GM21381 (cell line): ENCODE results near the gene ATE1.
"Not testable (repeated sequence)": the region's sequence is repeated elsewhere in the genome, so short reads cannot be mapped to it uniquely, and the experiment has no call there.

Source experiments
- ATAC-seq: cut with Tn5 transposase; IDR thresholded peaks from one replicate; pipeline ENCODE4 v1.9.1; 2021; ENCODE audit warnings: mild to moderate bottlenecking, moderate library complexity; ENCODE audit not compliant: unreplicated experiment

ATE1 gene

DNA sequence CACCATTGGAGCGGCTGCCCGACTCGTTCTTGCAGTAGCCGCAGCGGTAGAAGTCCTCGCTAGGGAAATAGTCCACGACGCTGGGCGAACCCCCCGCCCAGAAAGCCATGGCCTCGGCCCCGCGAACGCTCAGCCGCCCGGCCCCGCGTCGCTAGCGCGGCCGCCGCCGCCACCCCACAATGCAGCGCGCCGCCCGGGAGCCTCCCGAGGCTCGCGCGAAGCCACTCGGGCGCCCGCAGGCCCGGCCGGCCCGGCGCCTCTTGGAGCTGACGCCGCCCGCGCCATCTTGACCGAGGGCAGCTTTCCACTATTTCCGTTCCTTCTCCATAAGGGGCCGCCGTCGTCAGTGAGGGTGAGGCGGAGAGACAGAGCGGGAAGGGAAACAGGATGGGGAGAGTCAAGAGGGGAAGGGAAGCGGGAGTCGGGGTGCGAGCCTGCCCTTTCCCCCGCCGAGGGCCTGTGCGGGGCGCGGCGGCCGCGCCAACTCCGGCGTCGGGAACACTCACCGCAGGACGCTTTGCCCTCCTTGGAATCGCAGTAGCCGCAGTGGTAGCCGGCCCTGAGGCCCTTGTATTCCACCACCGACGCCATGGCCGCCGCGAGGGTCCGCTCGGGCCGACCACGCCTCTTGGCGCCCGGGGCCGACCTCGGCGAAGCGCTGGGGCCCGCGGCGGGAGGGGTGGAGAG is at the start of gene ATE1:
ATE1 (minus strand) TSS at position 191 of the 687 bp plus-strand sequence; CDS start at position 109, 82 bp downstream.
- ATAC-seq = peak; percentile 86

DNA sequence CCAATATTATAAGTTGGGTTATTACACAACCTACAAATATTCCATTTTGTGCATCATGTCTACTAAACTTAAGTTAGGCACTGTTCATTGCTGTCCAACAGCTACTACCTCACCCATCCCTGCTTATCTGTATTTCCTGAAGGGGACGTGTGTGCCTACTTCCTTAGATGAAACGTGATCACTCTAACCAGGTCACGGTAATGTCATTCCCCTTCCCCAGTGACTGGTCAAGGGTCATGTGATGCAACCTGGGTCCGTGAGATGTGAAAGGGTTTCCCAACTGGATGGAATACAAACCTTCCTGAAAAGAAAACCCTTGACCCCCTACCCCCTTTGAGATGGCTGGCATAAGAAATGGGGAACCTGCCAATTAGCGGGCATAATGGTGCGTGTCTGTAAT is 48.8 kb upstream of the ATE1 start:
- ATAC-seq = no peak

DNA sequence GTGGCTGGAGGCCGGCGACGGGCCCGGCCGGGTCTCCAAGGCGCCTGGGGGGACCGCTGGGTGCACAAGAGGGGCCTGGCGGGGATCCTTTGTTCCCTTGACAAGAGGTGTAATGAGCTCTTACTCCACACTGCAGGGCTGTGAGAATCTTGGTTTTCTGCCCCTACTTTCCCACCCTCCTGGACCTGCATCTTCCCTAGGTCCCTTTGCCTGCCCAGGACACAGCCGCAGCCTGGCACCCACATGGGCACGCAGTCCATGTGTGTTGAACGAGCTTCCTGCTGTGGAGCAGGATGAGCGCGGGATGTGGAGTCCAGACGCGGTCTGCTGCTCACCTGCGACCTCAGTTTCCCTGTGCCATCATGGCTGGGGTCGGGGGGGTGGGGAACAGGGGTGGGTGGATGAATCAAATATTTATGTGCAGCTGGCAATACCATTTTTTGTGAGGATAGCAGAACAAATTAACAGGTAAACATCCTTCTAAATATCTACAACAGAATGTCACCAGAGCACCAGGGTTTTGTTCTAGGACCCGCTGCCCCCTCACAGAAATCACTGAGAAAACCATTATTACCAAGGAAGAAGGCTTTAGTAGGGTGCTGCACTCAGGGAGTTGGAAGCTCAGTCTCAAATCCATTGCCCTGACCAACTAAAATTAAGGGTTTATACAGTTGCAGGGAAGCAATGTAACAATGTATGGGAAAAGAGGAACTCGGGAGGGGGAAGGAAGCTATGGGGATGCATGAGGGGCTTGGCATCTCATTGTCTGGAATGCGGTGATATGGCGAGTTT is 47.7 kb upstream of the ATE1 start:
- ATAC-seq = peak; percentile 6

DNA sequence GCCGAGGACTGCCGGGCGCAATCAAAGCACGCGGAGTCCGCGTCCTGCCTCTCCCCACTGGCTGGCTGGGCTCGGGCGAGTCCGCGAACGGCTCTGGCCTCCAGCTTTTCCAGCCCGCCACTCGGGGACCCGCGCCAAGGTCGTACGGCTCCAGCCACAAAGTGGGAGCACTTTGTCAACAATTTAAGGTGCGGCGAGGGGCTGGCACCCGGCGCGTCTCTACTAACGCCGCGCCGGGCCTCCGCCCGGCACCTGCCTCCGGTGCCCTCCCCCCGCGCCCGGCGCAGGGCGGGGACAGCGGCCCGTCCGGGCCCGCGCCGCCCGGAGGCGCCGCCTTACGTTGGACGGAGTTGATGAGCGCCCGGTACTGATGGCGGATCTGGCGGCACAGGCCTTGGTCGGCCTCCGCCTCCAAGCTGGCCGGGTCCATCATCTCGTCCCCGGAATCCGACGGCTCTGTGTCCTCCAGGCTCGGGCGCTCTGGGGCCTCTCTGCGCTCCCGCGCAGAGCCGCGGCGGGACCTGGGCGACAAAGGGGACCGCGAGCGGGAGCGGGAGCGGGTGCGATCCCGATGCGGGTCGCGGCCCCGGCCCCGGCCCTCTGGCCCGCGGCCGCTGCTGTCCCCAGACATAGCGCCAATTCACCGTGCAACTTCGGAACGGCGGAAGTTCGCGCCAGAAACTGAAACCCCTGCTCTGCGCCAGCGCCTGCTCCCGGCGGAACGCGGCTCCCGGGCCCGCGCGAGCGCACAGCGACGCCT is 46.9 kb upstream of the ATE1 start, which contains the start of gene NSMCE4A:
NSMCE4A (minus strand) TSS at position 683 of the 760 bp plus-strand sequence; CDS start at position 631, 52 bp downstream.
- peak; percentile 82 for ATAC-seq

DNA sequence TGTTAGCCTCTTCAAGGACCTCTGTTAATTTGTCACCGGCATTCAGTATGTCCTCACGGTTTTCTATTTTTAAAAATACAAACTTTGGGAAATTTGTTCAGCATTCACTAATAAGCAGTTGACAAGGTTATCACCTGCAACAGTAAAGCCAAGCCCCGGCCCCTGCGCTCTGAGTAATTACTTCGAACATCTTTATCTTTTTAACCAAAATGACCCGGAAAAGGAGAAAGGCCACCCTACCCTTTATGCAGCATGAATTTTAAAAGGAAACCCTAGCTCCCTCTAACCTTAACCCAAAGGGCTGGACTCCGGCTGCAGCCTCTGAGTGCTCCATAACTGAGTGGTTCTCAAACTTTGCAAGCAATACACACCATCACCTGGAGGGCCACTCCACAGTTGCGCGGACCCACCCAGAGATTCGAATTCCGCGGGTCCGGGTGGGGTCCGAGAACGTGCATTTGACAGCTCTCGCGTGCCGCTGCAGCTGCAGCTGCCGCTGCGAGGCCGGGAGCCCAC is 46.2 kb upstream of the ATE1 start:
- ATAC-seq = peak; percentile 19

DNA sequence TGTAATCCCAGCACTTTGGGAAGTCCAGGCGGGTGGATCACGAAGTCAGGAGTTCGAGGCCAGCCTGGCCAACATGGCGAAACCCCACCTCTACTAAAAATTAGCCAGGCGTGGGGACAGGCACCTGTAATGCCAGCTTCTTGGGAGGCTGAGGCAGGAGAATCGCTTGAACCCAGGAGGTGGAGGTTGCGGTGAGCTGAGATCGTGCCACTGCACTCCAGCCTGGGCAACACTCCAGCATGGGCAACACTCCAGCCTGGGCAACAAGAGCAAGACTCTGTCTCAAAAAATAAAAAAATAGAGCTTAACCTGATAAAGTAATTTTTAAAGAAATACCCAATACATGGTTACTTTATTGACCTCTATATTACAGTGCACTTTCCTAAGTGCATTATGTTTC is 41.3 kb upstream of the ATE1 start:
- not testable (repeated sequence) for ATAC-seq

DNA sequence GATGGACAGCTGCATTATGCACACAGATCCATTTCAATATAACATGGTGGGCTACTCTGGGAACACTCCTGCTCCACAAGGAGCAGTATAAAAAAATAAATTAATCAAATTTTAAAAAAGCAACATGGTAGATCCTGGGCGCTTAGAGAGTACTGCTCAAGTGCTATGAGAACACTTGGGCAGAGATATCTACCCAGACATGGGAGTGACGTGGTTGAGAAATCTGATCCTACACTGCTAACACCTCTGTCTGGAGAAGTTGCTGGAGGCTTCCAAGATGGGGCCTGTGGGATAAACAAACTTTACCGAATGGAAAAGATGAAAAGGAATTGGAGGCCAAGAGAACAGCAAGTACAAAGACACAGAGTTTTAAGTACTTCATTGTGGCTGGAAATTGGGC is 38.2 kb upstream of the ATE1 start:
- ATAC-seq = no peak

DNA sequence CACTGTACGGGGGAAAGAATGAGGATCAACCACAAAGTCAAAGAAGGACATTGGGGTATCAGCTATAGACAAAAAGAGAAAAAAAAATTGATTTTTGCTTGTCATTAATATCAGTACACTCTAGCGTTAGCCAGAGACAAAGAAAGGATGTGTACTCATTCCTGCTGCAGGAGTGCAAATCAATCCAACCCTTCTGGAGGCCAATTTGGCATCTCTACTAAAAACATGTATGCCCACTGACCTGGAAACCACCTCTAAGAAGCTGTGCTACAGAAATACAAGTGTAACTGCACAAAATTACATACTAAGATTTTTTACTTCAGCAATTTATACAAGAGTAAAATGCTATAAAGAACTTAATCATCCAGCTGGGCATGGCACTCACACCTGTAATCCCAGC is 33.6 kb upstream of the ATE1 start:
- no peak for ATAC-seq

DNA sequence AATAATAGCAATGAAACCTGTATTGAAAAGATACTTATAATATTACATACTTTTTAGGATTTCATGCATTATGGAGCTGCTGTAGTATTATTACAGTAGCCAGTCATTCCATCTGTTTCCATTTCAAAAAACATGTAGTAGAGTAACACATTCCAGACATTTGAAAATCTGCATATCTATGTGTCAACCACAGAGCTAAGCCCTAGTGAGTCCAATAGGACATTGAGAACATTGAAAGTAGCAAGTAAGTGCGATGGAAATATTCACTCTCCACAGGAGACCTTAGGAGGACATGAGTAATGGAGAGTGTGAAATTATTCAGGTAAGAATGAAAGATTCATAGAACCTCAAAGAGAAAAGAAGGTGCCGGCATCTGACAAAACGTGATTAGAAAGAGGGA is 31.8 kb upstream of the ATE1 start:
- no peak for ATAC-seq

DNA sequence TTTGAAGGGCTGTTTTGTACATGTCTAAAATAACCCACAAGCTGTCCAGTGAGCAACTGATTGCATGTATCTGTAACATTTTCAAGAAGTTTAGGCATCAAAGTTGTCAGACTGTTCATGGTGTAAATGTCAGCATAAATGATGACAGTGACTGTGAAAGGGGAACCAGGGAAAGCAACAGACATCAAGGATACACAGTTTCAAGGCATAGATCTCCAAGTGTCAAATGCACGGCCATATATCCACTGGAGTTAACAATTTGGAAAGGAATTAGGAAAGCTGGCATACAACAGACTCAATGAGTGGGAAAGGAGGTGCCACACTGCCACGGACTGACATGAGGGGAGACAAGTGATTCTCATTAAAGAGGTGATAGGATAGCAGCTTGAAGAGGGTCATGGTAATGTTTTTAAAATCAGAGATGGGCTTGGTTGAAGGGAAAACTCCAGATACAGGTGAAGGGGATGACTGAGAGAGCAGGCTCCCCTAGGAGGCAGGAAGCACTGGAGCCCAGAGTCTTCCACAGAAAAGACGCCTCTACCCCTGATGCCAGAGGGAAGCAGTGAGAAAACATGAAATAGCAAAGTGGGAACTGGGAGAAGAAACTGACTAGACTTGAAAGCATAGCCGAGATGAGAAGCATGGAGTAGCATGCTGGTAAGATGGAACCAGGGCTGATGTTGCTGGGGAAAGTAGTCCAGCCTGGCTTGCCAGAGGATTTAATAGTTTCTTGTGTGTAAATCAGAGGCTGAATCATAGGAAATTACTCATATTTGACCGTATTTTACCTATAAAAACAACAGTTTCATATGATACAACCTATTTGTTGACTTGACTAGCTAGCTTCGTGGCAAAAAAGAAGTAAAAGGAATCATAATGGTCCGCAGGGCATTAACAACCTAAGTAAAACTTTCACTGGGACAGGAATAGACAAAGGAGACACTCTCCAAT is 28.6 kb upstream of the ATE1 start:
- no peak for ATAC-seq

DNA sequence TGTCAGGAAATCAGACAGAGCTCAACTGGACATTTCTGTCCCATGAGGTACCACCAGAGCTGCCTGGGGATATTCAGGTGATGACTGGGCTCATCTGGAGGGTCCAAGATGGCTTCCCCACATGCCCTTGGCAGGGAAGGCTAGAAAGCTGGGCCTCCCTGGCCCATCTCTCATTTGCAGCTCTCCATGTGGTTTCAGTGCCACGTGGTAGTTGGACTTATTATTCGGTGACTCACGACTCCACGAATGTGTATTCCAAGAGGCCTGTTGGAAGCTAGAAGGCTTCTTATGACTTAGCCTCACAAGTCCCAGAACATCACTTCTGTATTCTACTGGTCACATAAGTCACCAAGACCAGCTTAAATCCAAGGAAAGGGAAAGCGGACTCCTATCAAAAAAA is 24.4 kb upstream of the ATE1 start:
- ATAC-seq = no peak

DNA sequence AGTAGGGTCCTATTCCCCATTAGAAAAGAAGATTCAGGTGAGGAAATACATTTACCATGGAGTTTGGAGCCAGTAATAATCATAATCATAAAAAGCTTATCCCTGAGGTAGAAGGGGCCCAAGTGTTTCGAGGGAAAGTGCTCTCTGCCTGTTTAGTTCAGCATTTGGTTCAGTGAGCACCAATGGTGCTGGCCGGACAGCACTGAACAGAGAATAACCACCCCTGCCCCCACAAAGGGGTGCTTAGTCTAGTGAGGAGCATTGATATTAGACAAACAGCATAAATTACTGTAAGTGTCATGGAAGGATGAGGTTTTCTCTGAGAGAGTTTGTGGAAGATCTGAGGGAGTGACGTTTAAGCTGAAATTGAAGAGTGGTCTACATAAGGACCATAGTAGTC is 21.6 kb upstream of the ATE1 start:
- ATAC-seq = no peak

DNA sequence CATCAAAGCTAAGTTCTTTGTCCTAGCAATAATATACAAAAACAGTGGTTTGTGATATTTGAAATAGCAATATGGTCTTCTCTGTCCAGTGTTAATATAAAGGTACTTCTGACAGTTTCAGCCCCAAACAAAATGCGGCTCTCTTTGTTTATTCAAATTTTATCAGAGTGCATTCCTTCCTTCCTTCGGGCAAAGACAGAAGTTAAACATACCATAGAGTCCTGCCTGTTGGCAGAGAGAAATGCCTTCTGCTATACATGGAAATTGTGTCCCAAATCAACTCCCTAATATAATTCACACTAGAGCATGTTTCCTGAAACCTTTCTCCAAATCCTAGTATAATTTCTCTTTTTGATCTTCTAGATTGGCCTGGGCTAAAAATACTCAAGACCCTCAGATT is 21.2 kb upstream of the ATE1 start:
- ATAC-seq = no peak

DNA sequence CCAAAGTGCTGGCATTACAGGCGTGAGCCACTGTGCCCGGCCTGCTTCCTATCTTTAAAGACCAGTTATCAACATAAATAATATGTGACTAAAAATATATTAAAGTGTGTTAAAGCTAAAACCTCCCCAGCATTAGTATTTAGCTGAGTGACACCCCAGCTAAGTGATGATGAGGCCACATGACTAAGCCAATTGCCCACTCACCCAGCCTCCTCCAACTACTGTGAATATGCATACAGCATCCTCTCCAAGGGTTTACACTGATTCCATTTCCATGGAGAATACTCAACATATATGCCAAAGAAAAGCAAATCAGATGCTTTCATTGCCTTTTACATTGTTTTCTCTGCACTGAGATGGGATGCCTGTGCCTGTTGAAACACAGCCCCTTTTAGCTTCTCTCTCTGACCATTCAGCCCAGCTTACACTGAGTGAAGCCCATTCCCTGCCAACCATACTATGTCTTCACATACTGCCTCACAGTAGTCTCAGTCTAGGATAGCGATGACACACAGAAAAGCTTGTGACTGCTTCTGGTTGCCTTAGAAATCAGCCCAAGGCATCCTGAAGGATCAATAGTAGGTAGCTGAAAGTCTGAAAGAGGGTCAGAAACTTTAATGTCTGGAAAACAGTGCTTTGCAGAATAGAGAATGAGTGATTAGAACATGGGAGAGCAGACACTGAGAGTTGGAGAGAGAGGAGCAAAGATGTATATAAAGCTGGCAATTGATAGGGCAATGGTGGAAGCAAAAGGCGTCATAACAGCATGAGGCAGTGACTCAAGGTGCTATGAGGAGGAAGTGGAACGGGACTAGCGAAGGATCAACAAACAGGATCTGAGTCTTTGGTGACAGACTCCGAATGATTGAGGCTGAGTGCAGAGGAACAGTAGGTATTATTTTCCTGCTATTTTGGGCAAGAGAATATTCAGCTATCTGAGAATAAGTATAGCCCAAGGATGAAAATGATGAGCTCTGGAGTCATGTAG is 19.8 kb upstream of the ATE1 start:
- no peak for ATAC-seq

DNA sequence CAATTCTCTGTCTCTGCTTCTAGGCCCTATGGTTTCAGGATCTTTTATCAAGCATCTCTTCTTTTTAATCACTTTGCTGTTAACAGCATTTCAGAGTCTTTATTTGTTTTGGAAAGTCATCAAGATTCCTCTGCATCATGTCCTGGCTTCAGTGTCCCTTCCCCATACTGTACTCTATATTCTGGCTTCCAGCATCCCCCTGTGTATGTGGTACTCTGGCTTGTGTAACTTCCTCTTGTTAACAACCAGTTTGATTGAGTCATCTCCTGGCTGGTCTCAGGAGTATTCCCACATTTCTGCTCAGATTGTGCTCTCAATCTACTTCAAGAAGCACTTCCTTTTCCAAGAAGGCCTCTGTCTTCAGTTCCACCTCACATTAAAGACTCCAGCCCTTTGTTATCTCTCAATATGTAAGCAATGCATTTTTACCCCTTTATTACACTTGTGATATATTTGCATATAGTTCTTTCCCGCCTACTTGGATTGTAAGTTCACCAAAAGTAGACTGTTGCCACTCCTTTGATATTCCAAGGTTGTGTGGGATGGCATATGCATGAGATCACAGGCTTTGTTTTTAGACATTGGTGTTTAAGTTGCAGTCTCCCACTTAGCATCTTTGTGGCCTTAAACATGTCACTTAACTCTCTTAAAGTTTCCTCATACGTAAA is 15.1 kb upstream of the ATE1 start:
- no peak for ATAC-seq

DNA sequence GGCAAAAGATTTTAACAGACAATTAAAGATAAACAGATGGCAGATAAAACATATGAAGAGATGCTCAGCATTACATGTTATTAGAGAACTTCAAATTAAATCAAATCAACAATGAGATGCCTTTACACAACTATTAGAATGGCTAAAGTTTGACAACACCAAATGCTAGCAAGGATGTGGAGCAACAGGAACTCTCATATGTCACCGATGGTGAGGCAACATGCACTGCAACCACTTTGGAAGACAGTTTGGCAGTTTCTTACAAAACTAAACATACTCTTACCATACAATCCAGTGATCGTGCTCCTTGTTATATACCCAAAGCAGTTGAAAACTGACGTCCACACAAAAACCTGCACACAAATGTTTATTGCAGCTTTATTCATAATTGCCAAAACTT is 13.7 kb upstream of the ATE1 start:
- no peak for ATAC-seq

DNA sequence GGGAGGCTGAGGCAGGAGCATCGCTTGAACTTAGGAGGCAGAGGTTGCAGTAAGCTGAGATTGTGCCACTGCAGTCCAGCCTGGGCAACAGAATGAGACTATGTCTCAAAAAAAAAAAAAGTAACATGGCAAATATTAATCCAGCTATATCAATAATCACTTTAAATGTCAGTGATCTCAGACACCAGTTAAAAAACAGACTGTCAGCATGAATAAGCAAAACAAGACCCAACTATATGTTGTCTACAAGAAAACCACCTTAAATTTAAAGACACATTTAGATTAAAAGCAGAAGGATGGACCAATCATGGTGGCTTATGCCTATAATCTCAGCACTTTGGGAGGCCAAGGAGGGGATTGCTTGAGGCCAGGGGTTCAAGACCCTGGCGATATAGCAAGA is 8.5 kb upstream of the ATE1 start:
- no peak for ATAC-seq

DNA sequence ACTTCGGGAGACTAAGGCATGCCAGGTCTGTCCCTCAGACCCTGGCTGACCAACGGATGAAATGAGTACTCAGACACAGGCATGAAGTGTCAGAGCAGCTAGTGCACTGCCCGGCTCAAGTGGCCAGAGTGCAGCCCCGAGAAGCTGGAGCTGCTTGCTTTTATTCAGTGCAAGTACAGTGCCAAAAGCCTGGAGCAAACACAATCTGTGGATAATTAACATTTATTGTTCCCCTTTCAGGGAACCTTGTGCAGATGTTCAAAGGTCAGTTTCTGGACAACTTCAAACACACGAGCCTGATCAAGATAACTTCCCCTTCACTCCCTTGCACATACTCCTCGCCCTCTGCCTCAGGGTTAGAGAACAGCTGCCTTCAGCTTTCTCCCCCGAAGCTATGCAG is 7.9 kb upstream of the ATE1 start:
- ATAC-seq = no peak
